ENCODE results near the gene ALKBH3. TPM values are rescaled to one million over a fixed set of nuclear protein-coding genes. Genes with fewer than 3 reads are reported as not detected.

ALKBH3 gene
- total and polyA plus RNA-seq, 2 of the 13 experiments (the other 11 are each of a cell fraction or from before 2014, with no cell fraction given): 17.8 to 36.1 TPM

GRCh38 chr11:43935424-43935979 lies 54.9 kb downstream of the ALKBH3 start:
- CTCF ChIA-PET (ENCODE audit: low intra/inter-chr PET ratio, low total read pairs): no interaction called here
- H3K79me2 ChIP-seq (ENCODE audit: insufficient read depth, low read length): no peaks in the 10 kb centered on the region
- H3K4me1 ChIP-seq (ENCODE audit: insufficient read depth, low read length): no peaks in the 10 kb centered on the region
- peaks cover 4 to 19% of the 10 kb centered on the region in 2 experiments; a peak in 4 of 5 replicates for H3K27me3 ChIP-seq (ENCODE audit: control insufficient read depth in 1 of 2, insufficient read depth in 2 of 2, low read length in 2 of 2)
- H4K20me1 ChIP-seq (ENCODE audit: insufficient read depth, low read length): no peaks in the 10 kb centered on the region
- POLR2A ChIA-PET: no interaction called here
- BruUV-seq (replicated peaks): no TSS peak
- DNase-seq (ENCODE audit: low spot score) (no peak), ATAC-seq (no peak), FAIRE-seq (no peak)
- no peak for TF ChIP-seq ELK4 (CRISPR knock-in tag; IDR thresholded peaks at IDR 0.05; ENCODE audit: borderline replicate concordance)
- no peak for TF ChIP-seq ZNF747 (CRISPR knock-in tag; IDR thresholded peaks at IDR 0.05; ENCODE audit: borderline replicate concordance)
- no peak for TF ChIP-seq NR0B2 (CRISPR knock-in tag; IDR thresholded peaks at IDR 0.05)
- TF ChIP-seq ZKSCAN5 (CRISPR knock-in tag; IDR thresholded peaks at IDR 0.05): no peak
- no peak for TF ChIP-seq XRCC5 (optimal IDR thresholded peaks at IDR 0.05; ENCODE audit: low read length)
- TF ChIP-seq ZNF431 (CRISPR knock-in tag; IDR thresholded peaks at IDR 0.05; ENCODE audit: borderline replicate concordance, low read depth): no peak
- no peak for TF ChIP-seq ZNF562 (CRISPR knock-in tag; IDR thresholded peaks at IDR 0.05; ENCODE audit: borderline replicate concordance)
- no peak for TF ChIP-seq AKNA (CRISPR knock-in tag; IDR thresholded peaks at IDR 0.05; ENCODE audit: borderline replicate concordance)
- no peak for TF ChIP-seq ZNF549 (CRISPR knock-in tag; IDR thresholded peaks at IDR 0.05)
- TF ChIP-seq HDAC2 (CRISPR knock-in tag; IDR thresholded peaks at IDR 0.05): no peak
- H3K4me2 ChIP-seq (ENCODE audit: low read depth, low read length): no peak overlapping the region
- in situ Hi-C loops (cut with HindIII; ENCODE audit: extremely low pct_ligation_motif_present, low pct_unique_long_range_greater_than_20kb): no loop called here
- H3K9me3 ChIP-seq (ENCODE audit: low read length): no peaks in the 10 kb centered on the region
- intact Hi-C loops (cut with micrococcal nuclease; ENCODE audit: unreplicated experiment): no loop called here
- no peak overlapping the region for H3K27ac ChIP-seq (ENCODE audit: extremely low read length, insufficient read depth, low read length)
- WGBS (ENCODE audit: low lambda C conversion rate): 40% methylated on average over 5 of the region's 7 CpGs
- H2AFZ ChIP-seq (ENCODE audit: low read length): no peak overlapping the region
- H3K9ac ChIP-seq (ENCODE audit: insufficient read depth, low read depth, low read length): no peak overlapping the region
- H3K36me3 ChIP-seq (replicated peaks in 1 of 2; ENCODE audit: control insufficient read depth in 1 of 2, insufficient read depth in 2 of 2, low read length in 2 of 2): no peaks in the 10 kb centered on the region
- H3K4me3 ChIP-seq (replicated peaks in 1 of 3; ENCODE audit: insufficient read depth in 1 of 3, low read depth in 2 of 3, low read length in 3 of 3): no peak overlapping the region
